CD4-positive, alpha-beta T cell treated with Interleukin-6 at 100 ng/mL for 8 hours (primary cell): ENCODE results near the gene ADAD2.
"Not testable (repeated sequence)": the region's sequence is repeated elsewhere in the genome, so short reads cannot be mapped to it uniquely, and the experiment has no call there.

Experiments
- DNase-seq: peaks from one replicate; pipeline ENCODE4 v3.0.0-alpha.2; 2020; ENCODE audit warnings: mixed read lengths, low spot score

Gene ADAD2

DNA sequence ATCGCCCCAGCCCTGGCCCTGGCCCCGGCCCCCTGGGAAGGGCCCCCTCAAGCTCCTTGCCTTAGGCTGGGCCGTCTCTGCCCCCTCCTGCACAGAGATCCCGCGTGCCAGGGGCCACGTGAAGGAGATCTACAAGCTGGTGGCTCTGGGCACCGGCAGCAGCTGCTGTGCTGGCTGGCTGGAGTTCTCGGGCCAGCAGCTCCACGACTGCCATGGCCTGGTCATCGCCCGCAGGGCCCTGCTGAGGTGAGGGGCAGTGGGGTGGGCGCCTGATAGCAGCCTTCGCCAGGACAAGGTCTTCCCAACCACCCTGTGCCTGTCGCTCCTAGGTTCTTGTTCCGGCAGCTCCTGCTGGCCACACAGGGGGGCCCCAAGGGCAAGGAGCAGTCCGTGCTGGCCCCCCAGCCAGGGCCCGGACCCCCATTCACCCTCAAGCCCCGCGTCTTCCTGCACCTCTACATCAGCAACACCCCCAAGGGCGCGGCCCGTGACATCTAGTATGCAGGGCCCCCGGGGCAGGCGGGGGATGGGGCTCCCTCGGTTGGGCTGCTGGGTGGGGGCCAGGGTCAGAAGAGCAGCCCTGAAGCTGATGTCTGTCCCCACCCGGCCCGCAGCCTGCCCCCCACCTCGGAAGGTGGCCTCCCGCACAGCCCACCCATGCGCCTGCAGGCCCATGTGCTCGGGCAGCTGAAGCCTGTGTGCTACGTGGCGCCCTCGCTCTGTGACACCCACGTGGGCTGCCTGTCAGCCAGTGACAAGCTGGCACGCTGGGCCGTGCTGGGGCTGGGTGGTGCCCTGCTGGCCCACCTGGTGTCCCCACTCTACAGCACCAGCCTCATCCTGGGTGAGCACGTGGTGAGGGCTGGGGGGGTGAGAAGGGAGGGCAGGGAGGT is 4.5 kb downstream of the ADAD2 start:
- DNase-seq, result no peak

DNA sequence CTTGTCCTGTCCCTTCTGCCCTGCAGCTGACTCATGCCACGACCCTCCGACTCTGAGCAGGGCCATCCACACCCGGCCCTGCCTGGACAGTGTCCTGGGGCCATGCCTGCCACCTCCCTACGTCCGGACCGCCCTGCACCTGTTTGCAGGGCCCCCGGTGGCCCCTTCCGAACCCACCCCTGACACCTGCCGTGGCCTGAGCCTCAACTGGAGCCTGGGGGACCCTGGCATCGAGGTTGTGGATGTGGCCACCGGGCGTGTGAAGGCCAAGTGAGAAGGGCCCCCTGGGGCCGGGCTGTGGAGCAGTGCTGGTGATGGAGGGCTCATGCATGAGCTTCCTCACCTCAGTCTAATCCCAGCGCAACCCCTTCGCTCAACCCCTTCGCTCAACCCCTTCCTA is 5.1 kb downstream of the ADAD2 start:
- DNase-seq, result no peak

DNA sequence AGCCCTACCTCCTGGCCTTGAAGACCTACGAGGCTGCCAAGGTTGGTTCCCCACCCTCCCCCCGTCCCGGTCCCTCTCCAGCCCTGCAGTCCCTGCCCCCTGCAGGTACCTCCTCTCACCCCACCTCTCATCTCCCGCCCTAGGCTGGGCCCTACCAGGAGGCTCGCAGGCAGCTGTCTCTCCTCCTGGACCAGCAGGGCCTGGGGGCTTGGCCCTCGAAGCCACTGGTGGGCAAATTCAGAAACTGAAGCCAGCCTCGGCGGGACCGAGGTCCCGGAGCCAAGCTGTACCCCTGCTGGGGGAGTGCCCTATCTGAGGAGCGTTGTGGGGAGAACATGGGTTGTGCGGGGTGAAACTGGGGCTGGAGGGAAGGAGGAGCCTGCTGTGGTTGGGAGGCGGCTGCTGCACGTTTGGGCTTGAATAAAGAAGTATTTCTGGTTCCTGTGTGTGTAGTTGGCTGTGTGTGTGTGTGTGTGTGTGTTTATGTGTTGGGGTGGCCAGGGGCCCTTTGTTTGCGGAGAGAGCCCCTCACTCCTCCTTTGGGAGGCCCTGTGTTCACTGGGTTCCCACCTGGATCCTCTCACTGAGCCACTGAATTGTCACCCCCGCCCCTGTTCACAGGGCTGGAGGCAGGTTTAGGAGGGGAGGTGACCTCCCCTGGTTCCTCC is 5.9 kb downstream of the ADAD2 start:
- DNase-seq, result no peak

DNA sequence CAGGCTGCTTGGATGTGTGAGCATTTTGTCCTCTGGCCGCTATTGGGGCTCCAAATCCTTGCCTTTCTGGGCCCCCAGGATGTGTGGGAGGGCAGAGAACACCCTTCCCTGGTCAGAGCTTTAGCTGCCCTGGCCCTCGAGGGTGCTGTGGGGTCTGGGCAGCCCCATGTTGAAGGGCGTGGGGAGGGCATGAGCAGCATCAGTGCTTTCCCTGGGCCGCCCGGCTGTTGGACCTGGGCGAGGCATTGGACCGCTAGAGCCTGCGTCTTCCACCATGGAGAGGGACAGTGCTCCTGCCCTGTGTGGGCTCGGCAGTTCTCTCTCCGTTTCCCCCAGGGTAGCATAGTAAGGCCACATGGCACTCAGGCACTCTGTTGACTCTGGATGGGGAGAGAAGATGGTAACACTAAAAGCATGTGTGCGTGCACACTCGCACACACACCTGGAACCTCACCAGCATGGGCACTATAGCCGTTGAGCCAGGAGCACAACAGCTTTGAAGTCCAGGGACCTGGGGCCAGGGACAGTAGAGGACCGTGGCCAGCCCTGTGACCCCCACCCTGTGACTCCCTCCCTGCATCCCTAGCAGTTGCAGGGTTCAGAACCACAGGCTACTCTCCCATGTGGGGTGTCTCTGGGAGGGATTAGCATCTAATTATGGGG is 6.6 kb downstream of the ADAD2 start:
- DNase-seq, result no peak

DNA sequence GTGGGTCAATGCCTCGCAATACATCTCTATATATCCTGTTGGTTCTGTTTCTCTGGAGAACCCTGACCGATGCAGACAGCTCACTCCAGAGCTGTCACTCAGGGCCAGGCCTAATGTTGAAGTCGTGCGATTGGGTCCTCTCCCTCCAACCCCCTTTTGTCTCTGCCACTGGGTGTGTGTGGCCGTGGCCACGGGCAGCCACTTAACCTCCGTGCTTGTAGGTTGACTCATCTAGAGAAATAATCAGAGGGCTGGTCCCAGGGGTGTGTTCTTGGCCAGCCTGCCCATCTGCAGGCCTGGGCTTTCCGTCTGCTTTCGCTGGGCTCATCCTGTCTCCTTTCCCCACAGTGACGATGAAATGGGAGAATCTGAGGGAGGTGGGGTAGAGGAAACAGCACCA is 7.4 kb downstream of the ADAD2 start:
- DNase-seq, result no peak

DNA sequence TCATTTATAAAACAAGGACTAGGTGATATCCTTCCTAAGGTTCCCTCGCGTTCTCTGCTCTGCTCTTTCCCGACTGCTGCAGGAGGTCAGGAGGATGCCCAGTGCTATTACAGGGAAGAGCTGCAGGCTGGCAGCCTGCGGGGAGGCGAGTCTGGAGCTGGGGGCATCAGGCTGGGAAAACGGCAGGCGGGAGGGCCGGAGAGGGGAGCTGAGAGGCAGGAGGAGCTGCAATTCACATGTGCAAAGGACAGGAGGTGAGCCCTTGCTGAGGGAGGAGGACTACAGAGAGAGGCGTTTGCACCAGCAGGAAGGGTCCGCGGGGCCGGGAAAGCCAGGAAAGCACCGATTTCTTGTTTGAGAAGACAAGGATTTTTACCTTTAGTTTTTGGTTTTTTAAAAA is 8.1 kb downstream of the ADAD2 start:
- DNase-seq, result no peak

DNA sequence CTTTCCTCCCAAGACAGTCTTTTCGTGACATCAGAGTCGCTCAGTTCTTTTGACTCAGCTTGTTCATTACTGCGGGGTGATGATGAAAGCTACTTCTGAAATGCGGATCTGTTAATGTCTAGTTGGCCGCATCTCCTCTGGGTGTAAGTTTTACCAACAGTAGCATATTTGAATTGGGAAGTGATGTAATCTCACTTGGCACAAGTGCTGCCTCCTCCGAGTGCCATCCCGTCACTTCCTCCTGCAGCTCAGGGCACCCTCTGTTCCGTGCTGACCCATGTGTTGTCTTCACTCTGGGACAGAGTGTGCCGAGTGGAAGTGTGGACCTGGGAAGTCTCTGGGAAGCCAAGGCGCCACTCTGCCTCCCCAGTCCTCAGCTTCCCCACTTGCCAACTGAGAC is 8.9 kb downstream of the ADAD2 start:
- DNase-seq, result no peak

DNA sequence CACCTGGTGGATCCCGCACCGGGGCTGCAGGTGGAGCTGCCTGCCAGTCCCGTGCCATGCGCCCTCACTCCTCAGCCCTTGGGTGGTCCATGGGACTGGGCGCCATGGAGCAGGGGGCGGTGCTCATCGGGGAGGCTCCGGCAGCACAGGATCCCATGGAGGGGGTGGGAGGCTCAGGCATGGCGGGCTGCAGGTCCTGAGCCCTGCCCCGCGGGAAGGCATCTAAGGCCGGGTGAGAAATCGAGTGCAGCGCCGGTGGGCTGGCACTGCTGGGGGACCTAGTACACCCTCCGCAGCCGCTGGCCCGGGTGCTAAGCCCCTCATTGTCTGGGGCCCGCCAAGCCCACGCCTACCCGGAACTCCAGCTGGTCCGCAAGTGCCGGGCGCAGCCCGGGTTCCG is 13.6 kb downstream of the ADAD2 start:
- not testable (repeated sequence) for DNase-seq

DNA sequence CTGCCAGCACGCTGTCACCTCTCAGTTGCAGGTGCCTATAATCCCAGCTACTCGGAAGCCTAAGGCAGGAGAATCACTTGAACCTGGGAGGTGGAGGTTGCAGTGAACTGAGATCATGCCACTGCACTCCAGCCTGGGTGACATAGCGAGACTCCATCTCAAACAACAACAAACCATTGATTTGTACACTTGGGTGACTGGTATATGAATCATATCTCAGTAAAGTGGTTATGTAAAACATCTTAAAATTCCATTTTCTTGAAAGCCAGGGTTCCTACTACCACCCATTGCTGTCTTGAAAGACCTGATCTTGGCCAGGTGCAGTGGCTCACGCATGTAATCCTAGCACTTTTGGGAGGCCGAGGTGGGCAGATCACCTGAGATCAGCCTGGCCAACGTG is 14.2 kb downstream of the ADAD2 start:
- DNase-seq, result not testable (repeated sequence)

DNA sequence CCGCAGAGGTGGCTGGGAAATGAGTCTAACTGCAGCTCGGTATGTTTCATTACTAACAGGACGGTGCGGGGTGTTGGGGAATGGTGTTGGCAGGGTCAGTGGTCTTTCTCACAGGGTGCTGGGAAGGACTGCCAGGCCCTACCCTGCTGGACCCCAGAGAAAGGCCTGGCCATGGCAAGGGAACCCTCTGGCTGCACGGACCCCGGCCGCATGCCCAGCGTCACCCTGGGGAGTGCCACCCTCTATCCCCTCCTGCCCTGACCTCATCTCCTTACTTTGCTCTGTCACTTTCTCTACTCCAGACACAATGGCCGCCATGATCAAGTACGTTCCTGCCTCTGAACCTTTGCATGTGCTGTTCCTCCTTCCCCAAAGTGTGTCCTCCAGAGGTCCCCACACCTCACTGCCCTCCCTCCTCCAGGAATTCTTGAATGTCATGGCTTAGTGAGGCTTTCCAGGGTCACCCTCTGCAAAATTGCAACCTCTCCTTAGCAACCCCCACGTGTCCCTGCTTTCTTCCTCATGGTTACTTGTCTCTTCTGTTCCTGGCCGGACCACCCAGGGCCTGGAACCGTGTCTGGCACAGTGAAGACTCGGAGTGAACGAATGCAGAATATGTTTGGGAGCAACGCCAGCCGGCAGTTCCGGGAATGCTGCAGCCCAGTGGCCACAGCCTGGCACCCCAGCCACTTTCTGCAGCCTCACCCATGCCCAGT is 15.2 kb downstream of the ADAD2 start:
- no peak for DNase-seq

DNA sequence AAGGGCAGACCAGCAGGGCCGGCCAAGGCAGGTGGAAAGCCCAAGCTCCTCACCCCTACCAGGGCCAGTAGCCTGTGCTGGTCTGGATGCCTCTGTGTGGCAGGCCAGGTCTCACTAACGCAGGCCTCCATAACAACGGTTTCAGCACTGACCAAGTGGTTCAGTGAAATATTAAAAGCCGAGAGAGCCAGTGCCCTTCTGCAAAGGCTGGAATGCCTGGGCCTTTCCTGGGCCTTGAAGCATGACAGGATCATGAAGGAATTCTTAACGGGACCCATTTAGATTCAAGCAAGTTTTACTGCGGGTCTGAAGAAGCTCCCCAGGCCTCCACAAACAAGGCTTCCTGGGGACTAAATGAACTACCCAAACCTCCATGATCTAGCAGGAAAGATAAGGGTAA is 16.3 kb downstream of the ADAD2 start:
- DNase-seq, result no peak

DNA sequence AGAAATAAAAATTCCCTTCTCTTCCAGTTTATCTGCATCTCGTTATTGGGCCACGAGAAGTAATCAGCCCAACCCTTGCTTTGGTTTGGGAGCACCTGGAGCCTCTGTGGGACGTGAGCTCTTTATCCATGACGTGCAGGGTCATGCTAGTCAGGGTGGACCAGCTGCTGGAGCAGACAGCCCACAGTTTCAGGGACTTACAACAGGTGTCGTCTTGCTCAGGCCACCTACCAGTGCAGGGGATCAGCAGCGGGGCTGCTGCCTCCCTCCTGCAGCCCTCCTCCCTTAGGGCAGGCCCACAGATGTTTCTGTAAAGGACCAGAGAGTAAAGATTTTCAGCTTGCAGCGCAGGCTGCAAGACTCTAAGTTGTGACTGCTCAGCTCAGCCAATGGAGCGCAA is 16.9 kb downstream of the ADAD2 start:
- DNase-seq, result no peak

DNA sequence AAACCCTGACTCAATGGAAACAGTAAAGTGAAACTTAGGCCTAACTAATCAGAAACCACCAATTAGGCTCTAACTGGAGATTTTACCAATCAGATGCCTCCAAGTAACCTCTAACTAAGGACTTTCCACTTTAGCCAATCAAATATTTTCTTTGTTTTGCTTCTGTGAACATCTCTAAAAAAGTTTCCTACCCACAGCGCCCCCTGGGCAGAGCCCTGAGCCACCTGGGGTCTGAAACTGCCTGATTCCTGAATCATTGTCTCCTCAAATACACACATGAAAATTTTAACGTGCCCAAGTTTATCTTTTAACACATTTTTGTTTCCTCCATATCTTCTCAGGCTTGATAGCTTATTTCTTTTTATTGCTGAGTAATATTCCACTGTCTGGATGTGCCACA is 19.0 kb downstream of the ADAD2 start:
- no peak for DNase-seq

DNA sequence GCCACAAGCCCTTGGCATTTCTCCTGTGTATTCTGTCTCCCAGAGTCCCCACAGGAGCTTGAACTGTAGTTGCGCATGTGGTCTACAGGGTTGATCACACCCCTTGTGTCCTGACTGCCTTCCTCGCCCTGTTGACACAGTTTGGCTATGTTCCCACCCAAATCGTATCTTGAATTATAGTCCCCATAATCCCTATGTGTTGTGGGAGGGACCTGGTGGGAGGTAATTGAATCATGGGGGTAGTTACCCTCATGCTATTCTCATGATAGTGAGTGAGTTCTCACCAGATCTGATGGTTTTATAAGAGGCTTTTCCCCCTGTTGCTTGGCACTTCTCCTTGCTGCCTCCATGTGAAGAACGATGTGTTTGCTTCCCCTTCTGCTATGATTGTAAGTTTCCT is 21.2 kb downstream of the ADAD2 start:
- DNase-seq, result no peak

DNA sequence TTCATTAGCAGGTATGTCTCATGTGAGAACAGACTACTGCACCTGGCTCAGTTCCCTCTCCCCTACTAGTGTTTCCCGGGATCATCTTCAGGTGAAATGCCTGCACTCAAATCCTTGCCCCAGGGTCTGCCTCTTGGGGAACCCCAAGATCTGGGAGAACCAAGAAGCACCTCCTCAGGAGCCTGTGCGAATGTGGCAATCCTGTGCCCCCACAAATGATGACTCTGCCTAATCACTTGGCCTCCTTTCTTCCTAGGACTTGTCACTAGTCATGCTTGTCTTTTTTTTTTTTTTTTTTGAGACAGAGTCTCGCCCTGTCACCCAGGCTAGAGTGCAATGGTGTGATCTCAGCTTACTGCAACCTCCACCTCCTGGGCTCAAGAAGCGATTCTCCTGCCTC is 21.7 kb downstream of the ADAD2 start:
- DNase-seq, result no peak

DNA sequence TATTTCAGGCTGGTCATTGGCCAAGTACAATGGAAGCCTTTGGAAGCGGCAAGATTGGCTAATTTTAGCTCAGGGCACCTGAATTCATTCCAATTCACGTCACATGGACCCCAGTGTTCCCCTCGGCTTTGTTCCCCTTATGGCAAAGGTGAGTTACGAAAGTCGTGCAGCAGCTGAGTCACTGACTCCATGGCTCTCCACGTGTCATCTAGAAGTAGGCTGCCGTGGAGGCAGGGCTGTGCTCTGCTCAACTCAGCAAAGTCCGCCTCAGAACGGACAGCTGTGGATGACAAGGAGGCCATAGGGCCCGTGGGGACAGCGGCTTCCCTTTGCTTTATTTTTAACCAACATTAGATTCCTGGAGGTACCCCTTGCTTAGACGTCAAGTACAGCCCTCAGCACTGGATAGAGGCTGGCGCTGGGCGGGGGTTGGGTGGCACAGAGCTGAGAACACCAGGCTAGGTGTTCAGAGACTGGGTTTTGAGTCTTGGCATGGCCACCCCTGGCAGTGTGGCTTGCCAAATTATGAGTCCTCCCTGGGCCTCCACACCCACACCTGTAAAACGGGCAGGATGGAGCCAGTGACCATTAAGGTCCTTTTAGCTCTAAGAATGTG is 23.6 kb downstream of the ADAD2 start:
- DNase-seq, result no peak

DNA sequence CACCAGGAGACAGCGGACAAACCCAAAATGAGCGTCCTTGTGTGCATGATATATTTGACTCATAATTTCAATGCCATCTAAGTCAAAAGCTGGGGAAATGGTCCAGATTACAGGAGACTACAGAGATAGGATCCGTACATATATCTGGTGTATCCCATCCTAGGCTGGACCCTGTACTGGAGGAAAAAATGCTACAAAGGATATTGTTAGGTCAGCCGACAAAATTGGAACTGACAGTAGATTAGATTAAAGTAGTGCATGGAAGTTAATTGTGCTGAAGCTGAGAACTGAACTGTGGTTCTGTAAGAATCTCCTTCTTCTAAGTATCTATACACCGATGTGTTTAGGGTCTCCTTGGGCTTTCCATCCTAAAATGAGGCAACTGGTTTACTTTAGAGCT is 24.6 kb downstream of the ADAD2 start:
- no peak for DNase-seq

DNA sequence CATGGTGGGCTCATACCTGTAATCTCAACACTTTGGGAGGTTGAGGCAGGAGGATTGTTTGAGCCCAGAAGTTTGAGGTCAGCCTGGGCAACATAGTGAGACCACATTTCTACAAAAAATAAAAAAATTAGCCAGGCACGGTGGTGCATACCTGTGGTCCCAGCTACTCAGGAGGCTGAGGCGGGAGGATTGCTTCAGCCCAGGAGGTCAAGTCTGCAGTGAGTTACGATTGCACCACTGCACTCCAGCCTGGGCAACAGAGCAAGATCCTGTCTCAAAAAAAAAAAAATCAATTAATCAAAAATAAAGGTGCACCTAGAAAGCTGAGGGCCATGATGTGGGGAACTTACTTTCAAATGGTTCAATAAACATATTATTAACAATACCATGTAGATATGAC is 25.2 kb downstream of the ADAD2 start:
- not testable (repeated sequence) for DNase-seq

DNA sequence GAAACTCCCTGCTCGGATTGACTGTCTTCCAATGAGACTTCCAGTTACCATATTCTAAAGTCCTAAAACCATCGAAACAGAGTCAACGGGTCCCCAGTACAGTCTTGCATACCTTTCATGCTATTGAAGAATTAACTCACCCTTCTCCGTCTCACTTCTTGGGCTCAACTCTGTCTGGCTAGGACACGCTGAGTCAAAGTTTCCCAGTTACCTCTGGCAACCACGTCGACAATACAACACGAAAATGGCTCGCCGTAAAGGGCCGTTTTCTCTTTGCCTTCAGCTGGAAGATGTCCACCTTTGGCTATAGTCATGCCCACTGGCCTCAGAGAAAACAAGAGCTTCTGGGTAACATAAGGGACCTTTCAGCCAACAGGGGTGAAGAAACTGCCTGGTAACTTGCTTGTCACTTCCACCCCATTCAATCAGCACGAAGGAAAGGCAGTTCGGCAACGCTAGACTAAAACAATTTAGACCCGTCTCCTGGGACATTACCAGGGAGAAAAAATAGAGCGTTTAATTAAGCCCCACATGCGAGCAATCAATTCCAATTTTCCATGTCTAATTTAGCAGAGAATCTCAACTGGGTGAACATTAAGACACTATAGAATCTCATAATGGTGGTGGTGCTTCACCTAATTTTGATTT is 27.3 kb downstream of the ADAD2 start:
- no peak for DNase-seq

DNA sequence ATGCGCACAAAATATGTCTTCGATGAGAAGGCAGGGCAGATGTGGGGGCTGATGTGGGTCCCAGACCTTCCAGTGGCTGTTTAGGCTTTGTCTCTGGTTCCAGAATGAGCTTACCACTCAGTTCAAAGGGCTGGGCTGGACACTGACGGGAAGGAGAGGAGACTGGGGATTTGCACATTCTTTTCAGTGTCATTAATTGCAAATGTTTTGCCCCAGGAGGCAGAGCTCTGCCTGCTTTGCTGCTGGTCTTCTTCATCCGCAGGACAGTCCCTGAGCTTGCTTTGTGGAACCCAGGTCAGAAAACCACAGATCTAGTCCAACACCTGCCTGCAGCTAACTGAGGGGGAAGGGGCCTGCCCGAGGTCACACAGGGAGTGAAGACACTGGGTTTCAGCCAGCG is 28.0 kb downstream of the ADAD2 start:
- DNase-seq, result no peak

DNA sequence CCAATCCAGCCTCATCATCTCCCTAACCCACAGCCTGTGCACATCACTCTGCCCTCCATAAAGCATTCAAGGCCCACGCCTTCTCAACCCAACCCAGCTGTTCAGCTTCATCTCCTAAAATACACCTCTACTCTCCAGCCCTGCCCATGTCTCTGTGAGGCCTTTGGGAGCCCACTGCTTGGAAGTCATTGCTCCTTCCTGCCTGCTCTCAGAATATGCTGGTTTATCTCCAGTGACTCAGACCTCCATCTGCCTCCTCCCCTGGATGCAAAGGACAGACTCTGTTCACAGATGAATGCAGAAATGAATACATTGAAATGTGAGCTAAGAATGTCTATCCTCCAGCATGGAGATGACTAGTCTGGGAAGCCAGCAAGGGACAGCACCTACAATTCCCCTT is 29.9 kb downstream of the ADAD2 start:
- no peak for DNase-seq

DNA sequence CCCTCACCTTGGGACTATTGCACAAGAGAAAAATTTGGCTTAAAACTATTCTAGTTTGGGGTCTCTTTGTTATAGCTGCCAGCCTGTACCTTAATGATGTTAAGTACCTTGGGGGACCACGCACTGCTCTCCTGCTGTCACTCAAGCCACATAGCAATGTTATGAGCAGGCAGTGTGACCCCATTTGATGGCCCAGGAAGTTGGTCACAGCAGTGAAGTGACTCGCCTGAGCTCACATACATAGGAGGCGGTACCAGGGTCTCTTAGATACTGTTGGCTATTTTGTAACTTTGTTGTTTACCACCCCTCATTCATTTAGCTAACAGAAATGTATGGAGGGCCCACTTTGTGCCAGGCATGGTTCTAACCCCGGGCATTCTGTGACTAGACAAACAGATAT is 32.5 kb downstream of the ADAD2 start:
- DNase-seq, result no peak
